Cardiac muscle cell (in vitro differentiated cells and primary cell): ENCODE measurements around the gene EMX2. TPM values are rescaled to one million over a fixed set of nuclear protein-coding genes. Genes with fewer than 3 reads are reported as not detected.
"Not testable (repeated sequence)": the region's sequence is repeated elsewhere in the genome, so short reads cannot be mapped to it uniquely, and the experiment has no call there.

ENCODE experiments used
- DNase-seq, 2 donors: peaks; one replicate each; pipeline versions ENCODE4 v3.0.0 to v3.0.0-alpha.2; 2010 to 2017; ENCODE audit warnings: low read depth in 1 of 2, low spot score in 1 of 2
- H3K27ac ChIP-seq: fragments of 200-600 bp; sonication (generic); 2 replicates; pipeline ENCODE4 v1.5.1; 2016
- H3K27me3 ChIP-seq: fragments of 200-600 bp; sonication (generic); 2 replicates; pipeline ENCODE4 v1.6.0; 2016; ENCODE audit warnings: control low read depth
- H3K36me3 ChIP-seq: fragments of 200-600 bp; sonication (generic); 2 replicates; pipeline ENCODE4 v1.5.1; 2016; ENCODE audit warnings: control low read depth
- H3K4me1 ChIP-seq: fragments of 200-600 bp; sonication (generic); 2 replicates; pipeline ENCODE4 v1.8.1; 2017; ENCODE audit warnings: low read depth, mild to moderate bottlenecking, mixed run types
- H3K4me3 ChIP-seq: fragments of 200-600 bp; sonication (generic); 2 replicates; pipeline ENCODE4 v1.5.1; 2016; ENCODE audit warnings: mild to moderate bottlenecking
- H3K9me3 ChIP-seq: fragments of 200-600 bp; sonication (generic); 2 replicates; pipeline ENCODE4 v1.5.1; 2017; ENCODE audit warnings: low read depth, mild to moderate bottlenecking, control low read depth
- polyA plus RNA-seq: library from polyadenylated mRNA; unstranded; fragments of >200 nt; fragmentation: Nextera tagmentation; extraction: Ambion mirVana; gene quantifications from 2 replicates; pipeline ENCODE4 v1.2.1, GENCODE V29; 2016
- total RNA-seq: library from RNA; depleted of rRNA; stranded (reverse); fragments of >200 nt; gene quantifications from 2 replicates; pipeline ENCODE4 v1.2.3, GENCODE V29; 2016
- TF ChIP-seq, protein P1 (sequence below): IDR thresholded peaks from 2 replicates; pipeline ENCODE4 v1.5.1; 2012; ENCODE audit warnings: low read depth, mild to moderate bottlenecking, low read length

The EMX2 gene
- total and polyA plus RNA-seq, 2 experiments from 2014 or later, result not detected

DNA sequence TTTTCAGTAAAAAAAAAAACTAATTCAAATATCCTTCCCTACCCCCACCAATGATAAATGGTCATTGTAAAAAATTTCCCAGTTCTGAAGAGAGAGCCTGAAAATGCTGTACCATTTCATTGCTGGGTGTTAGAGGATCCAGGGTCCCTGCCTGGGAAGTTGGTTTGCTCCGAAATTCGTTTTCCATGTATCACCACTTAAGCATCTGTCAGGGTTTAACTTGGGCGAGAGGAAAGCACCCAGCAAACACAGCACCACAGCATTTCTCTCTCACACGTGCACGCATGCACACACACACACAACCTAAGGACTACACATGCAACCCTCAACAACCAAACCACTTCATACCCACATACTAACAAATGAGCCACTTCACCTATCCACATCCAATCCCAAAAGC is 42.1 kb upstream of the EMX2 start:
- Histone ChIP-seq H3K27ac (no peak overlapping the region), H3K9me3 (no peaks in the 10 kb centered on the region), H3K36me3 (no peaks in the 10 kb centered on the region), H3K4me1 (no peaks in the 10 kb centered on the region), H3K27me3 (peaks cover 62% of the 10 kb centered on the region), H3K4me3 (no peak overlapping the region)
- TF ChIP-seq, protein P1, sequence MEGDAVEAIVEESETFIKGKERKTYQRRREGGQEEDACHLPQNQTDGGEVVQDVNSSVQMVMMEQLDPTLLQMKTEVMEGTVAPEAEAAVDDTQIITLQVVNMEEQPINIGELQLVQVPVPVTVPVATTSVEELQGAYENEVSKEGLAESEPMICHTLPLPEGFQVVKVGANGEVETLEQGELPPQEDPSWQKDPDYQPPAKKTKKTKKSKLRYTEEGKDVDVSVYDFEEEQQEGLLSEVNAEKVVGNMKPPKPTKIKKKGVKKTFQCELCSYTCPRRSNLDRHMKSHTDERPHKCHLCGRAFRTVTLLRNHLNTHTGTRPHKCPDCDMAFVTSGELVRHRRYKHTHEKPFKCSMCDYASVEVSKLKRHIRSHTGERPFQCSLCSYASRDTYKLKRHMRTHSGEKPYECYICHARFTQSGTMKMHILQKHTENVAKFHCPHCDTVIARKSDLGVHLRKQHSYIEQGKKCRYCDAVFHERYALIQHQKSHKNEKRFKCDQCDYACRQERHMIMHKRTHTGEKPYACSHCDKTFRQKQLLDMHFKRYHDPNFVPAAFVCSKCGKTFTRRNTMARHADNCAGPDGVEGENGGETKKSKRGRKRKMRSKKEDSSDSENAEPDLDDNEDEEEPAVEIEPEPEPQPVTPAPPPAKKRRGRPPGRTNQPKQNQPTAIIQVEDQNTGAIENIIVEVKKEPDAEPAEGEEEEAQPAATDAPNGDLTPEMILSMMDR, result no peak
- no peak for DNase-seq

DNA sequence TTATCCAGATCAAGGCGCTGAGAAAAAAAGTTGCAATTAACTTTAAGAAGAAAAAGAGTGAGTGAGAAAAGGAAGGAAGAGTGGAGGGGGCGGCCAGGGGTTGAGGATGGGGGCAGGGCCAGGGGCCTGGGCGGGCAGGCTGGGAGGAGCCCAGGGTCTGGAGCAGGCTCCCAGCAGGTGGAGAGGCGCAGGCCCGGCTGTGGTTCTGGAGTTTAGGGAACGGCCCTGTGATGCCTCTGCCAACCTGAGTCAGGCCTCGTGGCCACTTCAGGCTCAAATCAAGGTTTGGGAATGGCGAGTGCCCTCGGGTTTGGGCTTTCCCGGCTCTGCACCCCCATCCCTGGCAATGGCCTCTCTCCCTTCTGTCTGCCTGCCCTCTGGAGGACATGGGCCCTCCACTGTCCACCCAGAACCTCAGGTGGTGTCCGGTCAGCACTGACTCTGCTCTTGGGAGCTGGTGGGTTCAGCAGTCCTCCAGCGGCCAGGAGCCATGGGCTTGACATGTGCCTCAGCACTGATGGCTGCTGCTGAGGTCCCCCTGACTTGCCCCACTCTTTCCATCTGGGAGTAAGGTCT is 41.0 kb upstream of the EMX2 start:
- TF ChIP-seq, protein P1, result no peak
- DNase-seq, result no peak

DNA sequence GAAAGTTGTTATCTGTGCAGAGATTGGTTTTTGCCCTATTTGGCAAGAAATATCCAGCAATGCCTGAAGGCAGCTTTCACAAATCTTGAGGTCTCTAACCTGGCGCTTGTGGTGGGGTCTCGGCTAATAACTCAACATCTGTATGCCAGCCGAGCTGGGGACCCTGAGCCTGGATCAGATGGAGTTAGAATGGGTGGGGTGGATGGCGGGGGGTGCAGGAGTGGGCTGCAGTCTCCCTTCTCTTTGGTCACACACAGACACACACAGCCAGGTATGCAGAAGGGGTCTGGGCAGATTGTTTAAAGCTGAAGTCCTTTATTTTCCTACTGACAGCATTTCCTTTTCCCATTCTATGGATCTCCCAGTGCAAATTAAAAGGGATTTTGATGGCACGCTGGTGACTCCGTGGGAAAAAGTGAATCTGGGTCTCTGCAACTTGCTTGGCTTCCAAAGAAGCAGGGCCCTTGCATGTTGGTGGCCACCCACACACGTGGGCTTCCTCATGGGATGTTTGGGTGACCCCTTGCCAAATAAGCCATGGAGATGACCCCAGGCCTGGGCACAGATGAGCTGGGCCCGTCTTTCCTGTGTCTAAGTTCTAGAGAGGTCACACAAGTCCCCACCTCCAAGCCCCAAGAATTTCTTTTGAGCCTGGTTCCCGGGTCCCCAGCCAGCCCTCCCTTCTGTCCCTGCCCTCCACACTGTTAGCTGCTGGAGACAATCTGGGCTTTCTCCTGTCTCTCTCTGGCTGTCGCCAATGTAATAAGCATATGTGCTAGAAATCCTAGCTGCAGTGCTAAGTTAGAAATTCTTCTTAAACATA is 39.9 kb upstream of the EMX2 start:
- Histone ChIP-seq H3K4me1 (no peaks in the 10 kb centered on the region), H3K27me3 (peaks cover 71% of the 10 kb centered on the region), H3K27ac (no peak overlapping the region), H3K9me3 (no peaks in the 10 kb centered on the region), H3K4me3 (no peak overlapping the region), H3K36me3 (no peaks in the 10 kb centered on the region)
- TF ChIP-seq, protein P1, result no peak
- DNase-seq, result no peak

More for the DNA sequence above, 41.0 kb upstream of the EMX2 start:
- Histone ChIP-seq H3K4me1 (no peaks in the 10 kb centered on the region), H3K27me3 (peaks cover 69% of the 10 kb centered on the region), H3K9me3 (no peaks in the 10 kb centered on the region), H3K27ac (no peak overlapping the region), H3K4me3 (no peak overlapping the region), H3K36me3 (no peaks in the 10 kb centered on the region)

DNA sequence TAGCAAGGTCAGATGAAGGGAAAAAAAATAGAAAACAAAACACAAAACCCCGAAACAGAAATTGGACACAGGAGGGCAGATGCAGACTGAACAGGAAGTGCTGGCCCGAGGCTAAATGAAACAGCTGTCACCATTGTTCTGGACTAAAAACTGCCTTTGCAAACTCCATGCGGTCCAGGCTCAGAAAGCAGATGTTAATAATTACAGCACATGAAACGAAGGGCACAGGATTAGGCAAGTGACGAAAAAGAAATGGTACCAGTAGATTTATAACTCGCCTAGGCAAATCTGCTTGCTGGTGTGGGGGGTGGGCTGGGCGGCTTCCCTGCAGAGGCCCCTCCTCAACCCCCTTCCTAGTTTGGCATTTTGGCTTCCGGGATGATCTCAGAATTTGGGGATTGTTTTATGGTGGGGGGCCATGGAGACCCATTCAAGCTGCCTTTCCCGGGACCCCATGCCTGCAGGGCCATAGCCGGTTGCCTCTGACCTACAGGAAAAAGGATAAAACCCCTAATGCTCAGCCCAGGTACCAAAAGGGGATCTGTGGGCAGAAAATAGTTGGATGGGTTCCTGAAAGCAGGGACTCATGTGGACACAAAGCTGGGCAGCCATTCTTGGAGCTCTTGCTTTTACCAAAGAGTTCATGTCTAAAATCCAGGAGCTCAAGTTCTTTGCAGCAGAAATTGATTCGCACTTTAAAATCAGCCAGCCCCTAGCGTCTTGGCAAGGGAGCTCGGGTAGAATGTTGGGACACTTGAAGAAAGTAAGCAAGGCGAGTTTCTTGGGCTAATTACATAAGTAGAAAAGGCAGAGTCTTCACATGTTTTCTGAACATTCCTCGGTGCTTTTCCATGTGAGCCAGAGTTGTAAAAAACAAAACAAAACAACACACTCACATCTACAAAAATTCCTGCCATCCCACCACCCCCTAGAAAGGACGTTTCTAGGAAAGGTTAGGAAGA is 39.0 kb upstream of the EMX2 start:
- Histone ChIP-seq H3K4me3 (no peak overlapping the region), H3K36me3 (no peaks in the 10 kb centered on the region), H3K27ac (no peak overlapping the region), H3K27me3 (peaks cover 67% of the 10 kb centered on the region), H3K4me1 (no peaks in the 10 kb centered on the region), H3K9me3 (no peaks in the 10 kb centered on the region)
- TF ChIP-seq, protein P1, result no peak
- peak in 1 of 2 donors; percentile 40 for DNase-seq

DNA sequence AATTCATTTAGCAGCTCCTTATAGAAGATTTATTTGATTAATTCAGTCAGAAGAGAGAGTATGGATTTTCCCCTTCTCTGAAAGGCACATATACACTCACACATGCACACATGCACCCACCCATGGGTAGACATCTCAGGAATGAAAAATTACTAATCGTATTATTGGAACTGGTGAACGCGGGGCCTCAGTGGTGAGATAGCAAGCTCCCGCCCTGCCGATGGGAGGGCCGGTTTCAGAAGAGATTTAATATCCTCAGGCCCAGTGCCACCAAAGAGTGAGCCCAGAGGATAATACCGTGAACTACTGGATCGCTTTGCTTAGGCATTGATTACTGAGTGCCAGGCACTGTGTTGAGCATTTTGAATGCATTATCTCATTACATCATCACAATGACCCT is 38.0 kb upstream of the EMX2 start:
- DNase-seq, result no peak
- Histone ChIP-seq H3K27ac (no peak overlapping the region), H3K36me3 (no peaks in the 10 kb centered on the region), H3K4me1 (no peaks in the 10 kb centered on the region), H3K9me3 (no peaks in the 10 kb centered on the region), H3K4me3 (no peak overlapping the region), H3K27me3 (peaks cover 66% of the 10 kb centered on the region)
- TF ChIP-seq, protein P1, result no peak

DNA sequence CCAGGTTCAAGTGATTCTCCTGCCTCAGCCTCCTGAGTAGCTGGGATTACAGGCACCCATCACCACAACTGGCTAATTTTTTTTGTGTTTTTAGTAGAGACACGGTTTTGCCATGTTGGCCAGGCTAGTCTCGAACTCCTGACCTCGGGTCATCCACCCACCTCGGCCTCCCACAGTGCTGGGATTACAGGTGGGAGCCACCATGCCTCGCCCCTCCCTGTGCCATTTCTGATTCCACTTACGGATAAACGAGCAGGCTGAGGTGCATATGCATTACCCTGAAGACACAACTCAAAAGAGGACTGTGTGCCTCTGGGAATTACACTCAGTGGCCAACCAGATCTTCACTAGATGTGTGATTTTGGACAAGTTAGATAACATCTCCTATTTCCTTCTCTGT is 35.5 kb upstream of the EMX2 start:
- not testable (repeated sequence) for H3K4me1 ChIP-seq, H3K9me3 ChIP-seq, H3K4me3 ChIP-seq, H3K27ac ChIP-seq, DNase-seq, H3K36me3 ChIP-seq
- peaks cover 54% of the 10 kb centered on the region for H3K27me3 ChIP-seq
